ENCODE data around the gene MCTP1. TPM values are rescaled to one million over a fixed set of nuclear protein-coding genes. Genes with fewer than 3 reads are reported as not detected.

MCTP1 gene
- total and polyA plus RNA-seq, 9 of the 15 experiments (the other 6 are each of a cell fraction or from before 2014, with no cell fraction given), result 0.04 to 0.93 (median 0.06) TPM; not detected in 4

- H3K79me2 ChIP-seq (ENCODE audit: control insufficient read depth, insufficient read depth, low read length), result no peaks in the 10 kb centered on the region
- ChIA-PET CTCF (ENCODE audit: low intra/inter-chr PET ratio) (no interaction called here), POLR2A (interaction anchor here (1.6 kb wide), 1 partner anchor 16 kb away, joined by 4 read pairs; no protein-coding TSS in a partner anchor)
- no peaks in the 10 kb centered on the region for H3K9me3 ChIP-seq (replicated peaks; ENCODE audit: control insufficient read depth, insufficient read depth, low read depth, low read length)
- no peak overlapping the region for H3K27ac ChIP-seq (ENCODE audit: extremely low read depth, low read depth, low read length)
- no peak overlapping the region for H3K4me3 ChIP-seq
- H3K27me3 ChIP-seq (ENCODE audit: control insufficient read depth in 2 of 2, insufficient read depth in 2 of 2, low read length in 2 of 2), result no peaks in the 10 kb centered on the region
- no peak overlapping the region for H3K4me2 ChIP-seq (ENCODE audit: insufficient read depth, low read length)
- ATAC-seq (no peak), DNase-seq (ENCODE audit: extremely low read depth in 1 of 4, low spot score in 3 of 4) (no peak), FAIRE-seq (no peak)
- in situ Hi-C loops (cut with MboI) (no loop called here), intact Hi-C loops (cut with micrococcal nuclease) (no loop called here)
- no peaks in the 10 kb centered on the region for H3K9me1 ChIP-seq (ENCODE audit: control insufficient read depth, insufficient read depth, low read length)
- BruUV-seq (replicated peaks), result no TSS peak
- no peaks in the 10 kb centered on the region for H3K4me1 ChIP-seq (replicated peaks in 1 of 2; ENCODE audit: control insufficient read depth in 2 of 2, insufficient read depth in 2 of 2, low read length in 2 of 2)
- no peak overlapping the region for H2AFZ ChIP-seq (ENCODE audit: low read depth, low read length)
- TF ChIP-seq IFI16 (CRISPR knock-in tag; IDR thresholded peaks at IDR 0.05) (no peak), MAFK (IDR thresholded peaks at IDR 0.05; ENCODE audit: low read length) (no peak), PHF21A (IDR thresholded peaks at IDR 0.05; ENCODE audit: borderline replicate concordance, low read depth) (no peak), ASH1L (IDR thresholded peaks at IDR 0.05; ENCODE audit: borderline replicate concordance, low read depth, partially characterized antibody) (no peak), ZNF398 (CRISPR knock-in tag; IDR thresholded peaks at IDR 0.05) (no peak)
- H3K9ac ChIP-seq (ENCODE audit: insufficient read depth in 1 of 2, low read depth in 2 of 2, low read length in 2 of 2), result no peak overlapping the region
- no peaks in the 10 kb centered on the region for H4K20me1 ChIP-seq (replicated peaks; ENCODE audit: control insufficient read depth, insufficient read depth, low read length)
- peaks cover 25% of the 10 kb centered on the region; the same call in 1 of the 3 replicates for H3K36me3 ChIP-seq (ENCODE audit: control insufficient read depth, insufficient read depth, low read length)
These were observed 573.1 kb downstream of the MCTP1 start for GRCh38 chr5:94711785-94712184.
